Activated CD4-positive, alpha-beta T cell treated with anti-CD3 and anti-CD28 coated beads, Interleukin-2, Interleukin-6, amounts not matched to agents 100 ng/mL and 50 ng/mL, durations not matched to agents 16 hours and 8 hours (primary cell): ENCODE results near the gene LDLRAD4.
A peak's percentile ranks its signal among the peaks of the same experiment; 100 is the strongest.

Experiments
- DNase-seq: peaks from one replicate; pipeline ENCODE4 v3.0.0-alpha.2; 2020

LDLRAD4 gene

GRCh38 chr18:13418013-13418710 is 199.6 kb downstream of the LDLRAD4 start:
- DNase-seq: no peak

- no peak for DNase-seq
These were observed 202.6 kb downstream of the LDLRAD4 start for GRCh38 chr18:13420969-13421686.

- no peak for DNase-seq
These were observed 204.1 kb downstream of the LDLRAD4 start for GRCh38 chr18:13422541-13423147.

GRCh38 chr18:13423352-13423751 is 204.8 kb downstream of the LDLRAD4 start:
- no peak for DNase-seq

GRCh38 chr18:13424363-13424762 is 205.8 kb downstream of the LDLRAD4 start:
- no peak for DNase-seq

GRCh38 chr18:13425357-13426091 is 207.0 kb downstream of the LDLRAD4 start:
- peak; percentile 29 for DNase-seq

GRCh38 chr18:13427354-13427753 is 208.8 kb downstream of the LDLRAD4 start:
- no peak for DNase-seq

GRCh38 chr18:13428319-13428718 is 209.8 kb downstream of the LDLRAD4 start:
- DNase-seq: peak; percentile 31

GRCh38 chr18:13429016-13429415 is 210.5 kb downstream of the LDLRAD4 start:
- no peak for DNase-seq

- DNase-seq: no peak
These were observed 211.4 kb downstream of the LDLRAD4 start for GRCh38 chr18:13429884-13430510.

GRCh38 chr18:13430663-13431062 is 212.1 kb downstream of the LDLRAD4 start:
- no peak for DNase-seq

- DNase-seq: no peak
These were observed 213.3 kb downstream of the LDLRAD4 start for GRCh38 chr18:13431886-13432285.

- peak; percentile 54 for DNase-seq
These were observed 214.6 kb downstream of the LDLRAD4 start for GRCh38 chr18:13433125-13433524.

- no peak for DNase-seq
These were observed 215.1 kb downstream of the LDLRAD4 start for GRCh38 chr18:13433685-13434084.

- DNase-seq: no peak
These were observed 216.3 kb downstream of the LDLRAD4 start for GRCh38 chr18:13434854-13435253.

GRCh38 chr18:13435586-13436333 is 217.2 kb downstream of the LDLRAD4 start:
- DNase-seq: no peak

- DNase-seq: peak; percentile 41
These were observed 218.0 kb downstream of the LDLRAD4 start for GRCh38 chr18:13436576-13436975.

GRCh38 chr18:13437034-13437433 is 218.5 kb downstream of the LDLRAD4 start:
- DNase-seq: peak; percentile 42

- peak; percentile 79 for DNase-seq
These were observed 219.4 kb downstream of the LDLRAD4 start for GRCh38 chr18:13437796-13438506.

GRCh38 chr18:13438507-13439056 is 220.0 kb downstream of the LDLRAD4 start:
- DNase-seq: peak; percentile 36

- no peak for DNase-seq
These were observed 220.9 kb downstream of the LDLRAD4 start for GRCh38 chr18:13439461-13439860.
